ENCODE measurements around the gene GAS1.

Gene GAS1

GRCh38 chr9:86965636-86966395 is 18.5 kb upstream of the GAS1 start:
- H3K9me3 ChIP-seq (ENCODE audit: control insufficient read depth in 2 of 2, low read length in 2 of 2) = no peaks in the 10 kb centered on the region
- no peak overlapping the region for H3K4me3 ChIP-seq (ENCODE audit: low read length in 2 of 2)
- no peak overlapping the region for H3K9ac ChIP-seq (ENCODE audit: low read length in 2 of 2)
- H3K4me1 ChIP-seq (ENCODE audit: control insufficient read depth, insufficient read depth, low read length) = peaks cover 20% of the 10 kb centered on the region
- no peaks in the 10 kb centered on the region for H3K36me3 ChIP-seq (ENCODE audit: control insufficient read depth in 2 of 2, insufficient read depth in 2 of 2, low read length in 2 of 2)
- no peaks in the 10 kb centered on the region for H3K27me3 ChIP-seq (ENCODE audit: control insufficient read depth in 1 of 2, insufficient read depth in 2 of 2, low read length in 2 of 2)
- H3K27ac ChIP-seq (ENCODE audit: low read length) = peak overlapping the region; percentile 55

GRCh38 chr9:86962692-86963091 is 15.4 kb upstream of the GAS1 start:
- Histone ChIP-seq H3K9me3 (ENCODE audit: control insufficient read depth in 2 of 2, low read length in 2 of 2) (no peaks in the 10 kb centered on the region), H3K4me3 (ENCODE audit: low read length in 2 of 2) (peak overlapping the region; percentile 26 to 61), H3K27ac (ENCODE audit: low read length) (no peak overlapping the region), H3K4me1 (ENCODE audit: control insufficient read depth, insufficient read depth, low read length) (peaks cover 20% of the 10 kb centered on the region), H3K9ac (ENCODE audit: low read length in 2 of 2) (no peak overlapping the region), H3K36me3 (ENCODE audit: control insufficient read depth in 2 of 2, insufficient read depth in 2 of 2, low read length in 2 of 2) (no peaks in the 10 kb centered on the region), H3K27me3 (ENCODE audit: control insufficient read depth in 1 of 2, insufficient read depth in 2 of 2, low read length in 2 of 2) (no peaks in the 10 kb centered on the region)

- peaks cover 12% of the 10 kb centered on the region for H3K4me1 ChIP-seq (ENCODE audit: control insufficient read depth, insufficient read depth, low read length)
Measured at GRCh38 chr9:86960938-86961337, 13.6 kb upstream of the GAS1 start.

GRCh38 chr9:86958203-86958602 is 10.9 kb upstream of the GAS1 start:
- Histone ChIP-seq H3K27ac (ENCODE audit: low read length) (no peak overlapping the region), H3K36me3 (ENCODE audit: control insufficient read depth in 2 of 2, insufficient read depth in 2 of 2, low read length in 2 of 2) (no peaks in the 10 kb centered on the region)

More at GRCh38 chr9:86960938-86961337, 13.6 kb upstream of the GAS1 start:
- Histone ChIP-seq H3K4me3 (ENCODE audit: low read length in 2 of 2) (no peak overlapping the region), H3K9me3 (ENCODE audit: control insufficient read depth in 2 of 2, low read length in 2 of 2) (no peaks in the 10 kb centered on the region), H3K9ac (ENCODE audit: low read length in 2 of 2) (no peak overlapping the region), H3K36me3 (ENCODE audit: control insufficient read depth in 2 of 2, insufficient read depth in 2 of 2, low read length in 2 of 2) (no peaks in the 10 kb centered on the region), H3K27me3 (ENCODE audit: control insufficient read depth in 1 of 2, insufficient read depth in 2 of 2, low read length in 2 of 2) (no peaks in the 10 kb centered on the region), H3K27ac (ENCODE audit: low read length) (no peak overlapping the region)

GRCh38 chr9:86955561-86955960 is 8.3 kb upstream of the GAS1 start:
- no peak overlapping the region for H3K27ac ChIP-seq (ENCODE audit: low read length)
- H3K36me3 ChIP-seq (ENCODE audit: control insufficient read depth in 2 of 2, insufficient read depth in 2 of 2, low read length in 2 of 2) = peaks cover 0 to 6% of the 10 kb centered on the region in 2 donors
- no peaks in the 10 kb centered on the region for H3K27me3 ChIP-seq (ENCODE audit: control insufficient read depth in 1 of 2, insufficient read depth in 2 of 2, low read length in 2 of 2)
- H3K4me1 ChIP-seq (ENCODE audit: control insufficient read depth, insufficient read depth, low read length) = no peaks in the 10 kb centered on the region
- H3K9me3 ChIP-seq (ENCODE audit: control insufficient read depth in 2 of 2, low read length in 2 of 2) = no peaks in the 10 kb centered on the region
- H3K9ac ChIP-seq (ENCODE audit: low read length in 2 of 2) = no peak overlapping the region
- H3K4me3 ChIP-seq (ENCODE audit: low read length in 2 of 2) = no peak overlapping the region

More at GRCh38 chr9:86958203-86958602, 10.9 kb upstream of the GAS1 start:
- Histone ChIP-seq H3K4me1 (ENCODE audit: control insufficient read depth, insufficient read depth, low read length) (peaks cover 7% of the 10 kb centered on the region), H3K9me3 (ENCODE audit: control insufficient read depth in 2 of 2, low read length in 2 of 2) (no peaks in the 10 kb centered on the region), H3K9ac (ENCODE audit: low read length in 2 of 2) (no peak overlapping the region), H3K27me3 (ENCODE audit: control insufficient read depth in 1 of 2, insufficient read depth in 2 of 2, low read length in 2 of 2) (no peaks in the 10 kb centered on the region), H3K4me3 (ENCODE audit: low read length in 2 of 2) (no peak overlapping the region)

- Histone ChIP-seq H3K27me3 (ENCODE audit: control insufficient read depth in 1 of 2, insufficient read depth in 2 of 2, low read length in 2 of 2) (no peaks in the 10 kb centered on the region), H3K9me3 (ENCODE audit: control insufficient read depth in 2 of 2, low read length in 2 of 2) (no peaks in the 10 kb centered on the region), H3K9ac (ENCODE audit: low read length in 2 of 2) (no peak overlapping the region), H3K4me3 (ENCODE audit: low read length in 2 of 2) (no peak overlapping the region), H3K4me1 (ENCODE audit: control insufficient read depth, insufficient read depth, low read length) (no peaks in the 10 kb centered on the region), H3K36me3 (ENCODE audit: control insufficient read depth in 2 of 2, insufficient read depth in 2 of 2, low read length in 2 of 2) (peaks cover 0 to 6% of the 10 kb centered on the region in 2 donors), H3K27ac (ENCODE audit: low read length) (no peak overlapping the region)
Measured at GRCh38 chr9:86955042-86955441, 7.7 kb upstream of the GAS1 start.

GRCh38 chr9:86953181-86953580 is 5.9 kb upstream of the GAS1 start:
- Histone ChIP-seq H3K27ac (ENCODE audit: low read length) (no peak overlapping the region), H3K9me3 (ENCODE audit: control insufficient read depth in 2 of 2, low read length in 2 of 2) (no peaks in the 10 kb centered on the region), H3K9ac (ENCODE audit: low read length in 2 of 2) (no peak overlapping the region), H3K27me3 (ENCODE audit: control insufficient read depth in 1 of 2, insufficient read depth in 2 of 2, low read length in 2 of 2) (no peaks in the 10 kb centered on the region), H3K4me1 (ENCODE audit: control insufficient read depth, insufficient read depth, low read length) (peaks cover 6% of the 10 kb centered on the region), H3K36me3 (ENCODE audit: control insufficient read depth in 2 of 2, insufficient read depth in 2 of 2, low read length in 2 of 2) (peaks cover 0 to 6% of the 10 kb centered on the region in 2 donors), H3K4me3 (ENCODE audit: low read length in 2 of 2) (no peak overlapping the region)

GRCh38 chr9:86948074-86948929 is 996 bp upstream of the GAS1 start:
- Histone ChIP-seq H3K4me3 (ENCODE audit: low read length in 2 of 2) (peak overlapping the region; percentile 72 to 91), H3K27ac (ENCODE audit: low read length) (peak overlapping the region; percentile 81), H3K36me3 (ENCODE audit: control insufficient read depth in 2 of 2, insufficient read depth in 2 of 2, low read length in 2 of 2) (peaks cover 0 to 6% of the 10 kb centered on the region in 2 donors), H3K9me3 (ENCODE audit: control insufficient read depth in 2 of 2, low read length in 2 of 2) (no peaks in the 10 kb centered on the region), H3K27me3 (ENCODE audit: control insufficient read depth in 1 of 2, insufficient read depth in 2 of 2, low read length in 2 of 2) (no peaks in the 10 kb centered on the region), H3K4me1 (ENCODE audit: control insufficient read depth, insufficient read depth, low read length) (peaks cover 25% of the 10 kb centered on the region), H3K9ac (ENCODE audit: low read length in 2 of 2) (peak overlapping the region; percentile 67 to 87)

GRCh38 chr9:86946201-86947145 is 833 bp downstream of the GAS1 start:
- no peaks in the 10 kb centered on the region for H3K27me3 ChIP-seq (ENCODE audit: control insufficient read depth in 1 of 2, insufficient read depth in 2 of 2, low read length in 2 of 2)
- no peaks in the 10 kb centered on the region for H3K9me3 ChIP-seq (ENCODE audit: control insufficient read depth in 2 of 2, low read length in 2 of 2)
- H3K27ac ChIP-seq (ENCODE audit: low read length) = peak overlapping the region; percentile 88
- peak overlapping the region; percentile 81 to 83 for H3K9ac ChIP-seq (ENCODE audit: low read length in 2 of 2)
- H3K4me3 ChIP-seq (ENCODE audit: low read length in 2 of 2) = peak overlapping the region; percentile 68 to 91
- H3K4me1 ChIP-seq (ENCODE audit: control insufficient read depth, insufficient read depth, low read length) = peaks cover 26% of the 10 kb centered on the region
- peaks cover 0 to 2% of the 10 kb centered on the region in 2 donors for H3K36me3 ChIP-seq (ENCODE audit: control insufficient read depth in 2 of 2, insufficient read depth in 2 of 2, low read length in 2 of 2)

GRCh38 chr9:86945728-86946200 is 1.5 kb downstream of the GAS1 start:
- Histone ChIP-seq H3K27ac (ENCODE audit: low read length) (peak overlapping the region; percentile 88), H3K9ac (ENCODE audit: low read length in 2 of 2) (peak overlapping the region; percentile 81 to 83), H3K4me3 (ENCODE audit: low read length in 2 of 2) (peak overlapping the region; percentile 68 to 91), H3K4me1 (ENCODE audit: control insufficient read depth, insufficient read depth, low read length) (peaks cover 26% of the 10 kb centered on the region), H3K27me3 (ENCODE audit: control insufficient read depth in 1 of 2, insufficient read depth in 2 of 2, low read length in 2 of 2) (no peaks in the 10 kb centered on the region), H3K36me3 (ENCODE audit: control insufficient read depth in 2 of 2, insufficient read depth in 2 of 2, low read length in 2 of 2) (no peaks in the 10 kb centered on the region), H3K9me3 (ENCODE audit: control insufficient read depth in 2 of 2, low read length in 2 of 2) (no peaks in the 10 kb centered on the region)

Measured in stomach smooth muscle (tissue), 2 donors.